ENCODE results near the gene MYL6B. TPM values are rescaled to one million over a fixed set of nuclear protein-coding genes. Genes with fewer than 3 reads are reported as not detected.

The MYL6B gene
- total and polyA plus RNA-seq, 2 donors (not counting 1 experiment from before 2014, with no cell fraction given), result 71.7 to 87.7 TPM

DNA sequence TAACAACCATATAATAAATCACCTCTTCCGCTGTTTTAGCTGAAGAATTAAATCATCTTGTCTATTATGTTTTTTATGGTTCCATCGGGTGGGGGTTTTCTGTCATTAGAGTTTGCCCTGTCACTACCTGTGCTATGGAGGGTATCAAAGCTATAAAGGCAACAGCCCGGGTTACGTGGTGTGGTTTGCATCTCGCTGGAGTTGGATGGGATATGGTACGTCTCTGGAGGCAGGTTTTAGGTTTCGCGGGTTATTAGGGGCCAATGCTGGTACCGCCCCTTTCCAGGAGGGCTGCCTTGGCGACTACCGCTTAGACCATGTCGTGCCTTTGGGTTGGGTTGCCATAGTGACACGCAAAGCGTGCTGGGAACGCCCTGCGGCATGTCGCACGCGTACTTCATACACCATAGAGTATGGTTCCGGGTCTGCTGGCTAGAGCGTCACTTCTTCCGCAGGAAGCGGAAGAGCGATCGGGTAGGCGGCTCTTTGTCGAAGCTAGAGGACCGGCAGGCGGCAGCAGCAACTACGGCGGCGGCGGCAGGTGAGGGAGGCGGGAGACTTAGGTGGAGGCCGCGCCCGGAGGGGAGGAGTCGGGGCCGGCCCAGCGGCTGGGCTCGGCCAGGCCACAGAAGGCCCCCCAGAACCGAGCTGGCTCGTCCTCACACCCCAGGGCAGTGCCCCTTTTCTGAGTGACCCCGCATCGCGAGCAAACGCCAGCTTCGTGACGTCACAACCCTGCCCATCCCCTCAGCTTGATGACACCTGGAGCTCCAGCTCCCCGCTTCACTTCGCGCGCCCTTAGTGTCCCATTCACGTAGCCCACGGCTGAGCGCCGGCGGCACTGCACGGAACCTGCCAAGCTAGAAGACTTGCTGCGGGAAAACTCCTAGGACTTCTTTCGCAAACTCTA lies 34.4 kb upstream of the MYL6B start, which contains the start of gene ZC3H10:
Gene ZC3H10, plus strand, starts transcription at position 489 of the 910 bp plus-strand sequence. CDS start 2,297 bp downstream, outside the sequence.
- TF ChIP-seq, protein P1, sequence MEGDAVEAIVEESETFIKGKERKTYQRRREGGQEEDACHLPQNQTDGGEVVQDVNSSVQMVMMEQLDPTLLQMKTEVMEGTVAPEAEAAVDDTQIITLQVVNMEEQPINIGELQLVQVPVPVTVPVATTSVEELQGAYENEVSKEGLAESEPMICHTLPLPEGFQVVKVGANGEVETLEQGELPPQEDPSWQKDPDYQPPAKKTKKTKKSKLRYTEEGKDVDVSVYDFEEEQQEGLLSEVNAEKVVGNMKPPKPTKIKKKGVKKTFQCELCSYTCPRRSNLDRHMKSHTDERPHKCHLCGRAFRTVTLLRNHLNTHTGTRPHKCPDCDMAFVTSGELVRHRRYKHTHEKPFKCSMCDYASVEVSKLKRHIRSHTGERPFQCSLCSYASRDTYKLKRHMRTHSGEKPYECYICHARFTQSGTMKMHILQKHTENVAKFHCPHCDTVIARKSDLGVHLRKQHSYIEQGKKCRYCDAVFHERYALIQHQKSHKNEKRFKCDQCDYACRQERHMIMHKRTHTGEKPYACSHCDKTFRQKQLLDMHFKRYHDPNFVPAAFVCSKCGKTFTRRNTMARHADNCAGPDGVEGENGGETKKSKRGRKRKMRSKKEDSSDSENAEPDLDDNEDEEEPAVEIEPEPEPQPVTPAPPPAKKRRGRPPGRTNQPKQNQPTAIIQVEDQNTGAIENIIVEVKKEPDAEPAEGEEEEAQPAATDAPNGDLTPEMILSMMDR (conservative IDR thresholded peaks at IDR 0.05 in 1 of 2, IDR thresholded peaks at IDR 0.05 in 1 of 2; ENCODE audit: low read depth in 1 of 2, low read length in 2 of 2), result peak; percentile 44 to 57
- no peak for TF ChIP-seq EZH2 (IDR thresholded peaks at IDR 0.05; ENCODE audit: low read length, missing control alignments)
- H3K79me2 ChIP-seq (ENCODE audit: control insufficient read depth, insufficient read depth, low read length), result peaks cover 14% of the 10 kb centered on the region
- H4K20me1 ChIP-seq (ENCODE audit: control insufficient read depth, extremely low read depth, insufficient read depth, low read length), result no peaks in the 10 kb centered on the region
- H3K27me3 ChIP-seq (ENCODE audit: control insufficient read depth, insufficient read depth, low read length), result no peaks in the 10 kb centered on the region
- H3K9ac ChIP-seq (ENCODE audit: insufficient read depth, low read length), result peak within 1 kb of the TSS; percentile 75
- DNase-seq (ENCODE audit: low read depth in 2 of 2), result peak; percentile 99 to 100
- no peaks in the 10 kb centered on the region for H3K9me3 ChIP-seq (ENCODE audit: control insufficient read depth, insufficient read depth, low read depth, low read length)
- peaks cover 10% of the 10 kb centered on the region for H3K36me3 ChIP-seq (ENCODE audit: control insufficient read depth, insufficient read depth, low read length)
- H3K4me1 ChIP-seq (ENCODE audit: control insufficient read depth, extremely low read depth, insufficient read depth, low read length), result peaks cover 16% of the 10 kb centered on the region
- H3K4me2 ChIP-seq (ENCODE audit: extremely low read depth, insufficient read depth, low read length), result peak within 1 kb of the TSS; percentile 88
- H3K4me3 ChIP-seq (replicated peaks in 1 of 4; ENCODE audit: control extremely low read depth in 1 of 4, insufficient read depth in 1 of 4, low read depth in 3 of 4, low read length in 4 of 4), result peak within 1 kb of the TSS; percentile 61 to 98 (median 71)
- peak within 1 kb of the TSS; percentile 91 for H3K27ac ChIP-seq (ENCODE audit: insufficient read depth, low read length)
- no peak within 1 kb of the TSS for H2AFZ ChIP-seq (ENCODE audit: low read length)

DNA sequence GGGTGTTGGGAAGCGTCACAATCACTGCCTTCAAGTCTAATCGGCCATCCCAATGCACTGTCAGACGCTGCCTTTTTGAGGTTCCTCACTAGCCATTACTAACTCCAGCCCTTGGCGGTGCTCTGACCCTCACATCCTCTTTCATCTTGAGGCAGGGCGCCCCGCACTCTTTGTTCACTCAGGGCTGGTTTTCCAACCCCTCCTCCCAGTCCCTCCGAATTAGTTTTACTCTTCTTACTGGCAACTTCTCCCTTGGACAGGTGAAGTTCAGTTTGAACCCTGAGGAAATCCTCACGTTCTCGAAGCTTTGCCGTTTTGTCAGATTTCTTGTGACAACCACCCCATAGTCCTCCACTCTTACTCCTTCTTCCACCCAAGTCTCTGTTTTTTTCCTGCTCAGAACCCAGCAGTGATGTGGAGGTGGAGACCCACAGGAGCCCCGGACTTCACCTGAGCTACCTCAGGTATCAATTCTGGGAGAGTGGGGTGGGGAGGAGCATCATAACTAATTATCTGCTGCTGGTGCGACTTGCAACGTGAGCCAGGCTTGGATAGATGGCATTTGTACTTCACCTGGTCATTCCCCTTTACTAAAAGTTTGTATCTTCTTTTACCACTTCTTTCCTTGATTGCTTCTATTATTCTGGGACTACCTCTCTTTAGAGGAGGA lies 33.6 kb upstream of the MYL6B start:
- Histone ChIP-seq H3K36me3 (ENCODE audit: control insufficient read depth, insufficient read depth, low read length) (peaks cover 10% of the 10 kb centered on the region), H3K9ac (ENCODE audit: insufficient read depth, low read length) (peak overlapping the region; percentile 66), H3K27ac (ENCODE audit: insufficient read depth, low read length) (peak overlapping the region; percentile 91), H3K4me2 (ENCODE audit: extremely low read depth, insufficient read depth, low read length) (peak overlapping the region; percentile 84), H3K4me1 (ENCODE audit: control insufficient read depth, extremely low read depth, insufficient read depth, low read length) (peaks cover 16% of the 10 kb centered on the region), H3K79me2 (ENCODE audit: control insufficient read depth, insufficient read depth, low read length) (peaks cover 14% of the 10 kb centered on the region), H3K4me3 (replicated peaks in 1 of 4; ENCODE audit: control extremely low read depth in 1 of 4, insufficient read depth in 1 of 4, low read depth in 3 of 4, low read length in 4 of 4) (peak overlapping the region; percentile 61 to 85 (median 71)), H3K9me3 (ENCODE audit: control insufficient read depth, insufficient read depth, low read depth, low read length) (no peaks in the 10 kb centered on the region), H4K20me1 (ENCODE audit: control insufficient read depth, extremely low read depth, insufficient read depth, low read length) (no peaks in the 10 kb centered on the region), H2AFZ (ENCODE audit: low read length) (no peak overlapping the region), H3K27me3 (ENCODE audit: control insufficient read depth, insufficient read depth, low read length) (no peaks in the 10 kb centered on the region)
- no peak for TF ChIP-seq EZH2 (IDR thresholded peaks at IDR 0.05; ENCODE audit: low read length, missing control alignments)
- TF ChIP-seq, protein P1 (conservative IDR thresholded peaks at IDR 0.05 in 1 of 2, IDR thresholded peaks at IDR 0.05 in 1 of 2; ENCODE audit: low read depth in 1 of 2, low read length in 2 of 2), result no peak
- DNase-seq (ENCODE audit: low read depth in 2 of 2), result no peak

DNA sequence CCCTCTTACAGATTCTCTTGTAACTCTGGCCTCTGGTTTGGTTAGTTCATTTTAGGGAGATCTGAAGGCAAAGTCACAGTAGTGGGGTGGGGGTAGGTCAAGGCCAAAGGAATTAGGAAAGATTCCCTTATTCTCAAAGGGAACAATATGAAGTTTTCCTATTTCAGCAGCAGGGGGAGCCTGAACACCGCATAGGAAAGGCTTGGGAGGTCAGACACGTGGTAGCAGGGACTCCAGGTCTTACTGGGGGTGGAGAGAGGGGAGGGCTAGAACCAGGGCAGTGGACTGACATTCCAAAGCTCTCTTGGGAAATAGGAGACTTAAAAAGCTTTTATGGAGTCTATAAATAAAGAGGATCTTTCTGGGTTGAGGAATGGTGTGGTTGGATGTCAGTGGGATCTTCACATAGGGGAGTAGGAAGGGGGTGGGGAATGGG lies 33.0 kb upstream of the MYL6B start:
- H3K9ac ChIP-seq (ENCODE audit: insufficient read depth, low read length), result no peak overlapping the region
- no peaks in the 10 kb centered on the region for H3K9me3 ChIP-seq (ENCODE audit: control insufficient read depth, insufficient read depth, low read depth, low read length)
- no peak overlapping the region for H2AFZ ChIP-seq (ENCODE audit: low read length)
- no peaks in the 10 kb centered on the region for H3K27me3 ChIP-seq (ENCODE audit: control insufficient read depth, insufficient read depth, low read length)
- no peaks in the 10 kb centered on the region for H4K20me1 ChIP-seq (ENCODE audit: control insufficient read depth, extremely low read depth, insufficient read depth, low read length)
- H3K27ac ChIP-seq (ENCODE audit: insufficient read depth, low read length), result peak overlapping the region; percentile 91
- peak overlapping the region; percentile 84 for H3K4me2 ChIP-seq (ENCODE audit: extremely low read depth, insufficient read depth, low read length)
- no peak for TF ChIP-seq EZH2 (IDR thresholded peaks at IDR 0.05; ENCODE audit: low read length, missing control alignments)
- TF ChIP-seq, protein P1 (conservative IDR thresholded peaks at IDR 0.05 in 1 of 2, IDR thresholded peaks at IDR 0.05 in 1 of 2; ENCODE audit: low read depth in 1 of 2, low read length in 2 of 2), result peak; percentile 74 to 79
- DNase-seq (ENCODE audit: low read depth in 2 of 2), result peak; percentile 89 to 95
- H3K79me2 ChIP-seq (ENCODE audit: control insufficient read depth, insufficient read depth, low read length), result peaks cover 14% of the 10 kb centered on the region
- peaks cover 10% of the 10 kb centered on the region for H3K36me3 ChIP-seq (ENCODE audit: control insufficient read depth, insufficient read depth, low read length)
- H3K4me1 ChIP-seq (ENCODE audit: control insufficient read depth, extremely low read depth, insufficient read depth, low read length), result peaks cover 16% of the 10 kb centered on the region
- H3K4me3 ChIP-seq (replicated peaks in 1 of 4; ENCODE audit: control extremely low read depth in 1 of 4, insufficient read depth in 1 of 4, low read depth in 3 of 4, low read length in 4 of 4), result peak overlapping the region; percentile 61 to 85 (median 71)

Data from fibroblast of lung (primary cell).